ENCODE data around the gene RABAC1.
A peak's percentile ranks its signal among the peaks of the same experiment; 100 is the strongest.

RABAC1 gene

DNA sequence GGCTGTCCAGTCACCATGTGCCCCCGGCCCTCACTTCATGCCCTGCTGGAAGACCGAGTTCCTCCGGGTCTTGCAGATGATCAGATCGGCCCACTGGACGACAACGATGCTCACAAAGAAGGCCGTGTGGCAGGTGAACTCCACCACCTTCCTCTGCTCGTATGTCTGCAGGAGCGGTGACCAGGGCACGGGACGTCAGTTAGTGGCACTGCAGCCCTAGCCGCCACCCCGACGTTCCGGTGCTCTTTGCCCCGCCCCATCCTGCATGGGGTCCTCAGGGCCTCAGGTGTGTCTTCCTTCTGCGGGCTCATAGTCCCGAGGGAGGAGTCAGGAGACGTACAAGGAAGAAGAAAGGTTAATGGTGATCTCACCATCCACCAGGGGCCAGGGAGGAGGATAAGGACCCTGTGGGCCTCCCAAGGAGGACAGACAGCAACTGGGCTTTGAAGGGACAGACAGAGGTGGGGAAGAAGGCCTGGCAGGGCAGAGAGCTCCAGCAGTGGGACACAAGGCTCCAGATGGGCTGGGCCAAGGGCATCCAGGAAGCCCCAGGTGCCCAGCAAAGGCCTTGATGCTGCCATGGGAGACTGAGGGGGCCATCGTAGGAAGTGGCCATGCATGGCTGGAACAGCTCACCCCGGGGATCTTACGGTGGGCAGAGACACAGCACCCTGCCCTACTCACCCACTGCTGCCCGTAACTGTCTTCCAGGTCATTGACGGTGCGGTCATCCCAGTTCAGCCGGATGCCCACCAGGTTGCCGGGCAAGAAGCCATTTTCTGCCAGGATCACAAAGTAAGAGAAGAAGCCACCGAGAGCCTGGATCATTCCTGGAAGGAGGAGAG lies 9.9 kb upstream of the RABAC1 start:
- TF ChIP-seq ZNF274 (IDR thresholded peaks at IDR 0.05; ENCODE audit: low read depth, low read length) (no peak), SUZ12 (IDR thresholded peaks at IDR 0.05; ENCODE audit: extremely low read depth, insufficient read depth, insufficient read length) (no peak), YY1 (IDR thresholded peaks at IDR 0.05; ENCODE audit: insufficient read depth, insufficient read length) (no peak)
- Histone ChIP-seq H3K27me3 (ENCODE audit: insufficient read depth, insufficient read length) (no peaks in the 10 kb centered on the region), H3K4me1 (ENCODE audit: insufficient read depth, insufficient read length) (no peaks in the 10 kb centered on the region), H3K4me3 (ENCODE audit: insufficient read length, low read depth) (no peak overlapping the region), H3K36me3 (ENCODE audit: insufficient read depth, insufficient read length, low read length) (no peaks in the 10 kb centered on the region), H3K9me3 (ENCODE audit: insufficient read depth, low read length) (no peaks in the 10 kb centered on the region), H3K9ac (ENCODE audit: insufficient read length, low read depth) (no peak overlapping the region)
- no peak for DNase-seq (ENCODE audit: low read depth, low spot score)

DNA sequence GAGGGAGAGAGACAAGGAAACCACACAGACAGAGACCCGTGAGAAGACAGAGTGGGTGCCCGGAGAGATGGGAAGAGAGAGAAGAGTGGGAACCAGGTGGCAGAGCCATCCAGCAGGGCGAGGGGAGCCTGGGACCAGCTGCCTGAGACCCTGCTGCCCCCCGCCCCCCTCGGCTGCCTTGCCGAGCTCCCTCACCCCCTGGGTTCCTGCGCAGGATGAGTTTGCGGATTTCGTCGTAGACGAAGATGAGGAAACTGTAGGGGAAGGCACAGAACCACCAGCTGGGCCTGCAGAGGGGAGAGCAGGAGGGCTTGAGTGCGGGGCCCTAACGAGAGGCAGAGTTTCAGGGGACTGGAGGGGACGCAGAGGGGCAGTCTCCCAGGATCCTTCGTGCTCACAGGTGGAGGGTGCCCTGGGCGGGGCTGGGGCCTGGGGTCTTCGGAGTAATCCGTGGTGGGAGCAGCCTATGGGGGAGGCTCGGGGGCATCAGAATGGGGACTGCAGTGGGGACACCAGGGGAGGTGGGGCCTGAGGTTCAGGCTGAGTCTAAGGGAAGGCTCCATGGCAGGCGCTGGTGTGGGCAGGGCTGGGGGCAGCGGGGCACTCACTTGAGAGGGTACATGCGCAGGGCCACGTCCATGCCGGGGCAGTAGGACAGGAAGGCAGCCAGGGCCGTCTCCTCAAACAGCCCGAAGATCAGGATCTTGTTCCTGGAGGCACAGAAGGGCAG lies 8.1 kb upstream of the RABAC1 start:
- TF ChIP-seq ZNF274 (IDR thresholded peaks at IDR 0.05; ENCODE audit: low read depth, low read length) (no peak), SUZ12 (IDR thresholded peaks at IDR 0.05; ENCODE audit: extremely low read depth, insufficient read depth, insufficient read length) (no peak), YY1 (IDR thresholded peaks at IDR 0.05; ENCODE audit: insufficient read depth, insufficient read length) (no peak)
- no peaks in the 10 kb centered on the region for H3K36me3 ChIP-seq (ENCODE audit: insufficient read depth, insufficient read length, low read length)
- H3K27me3 ChIP-seq (ENCODE audit: insufficient read depth, insufficient read length), result no peaks in the 10 kb centered on the region
- no peak overlapping the region for H3K4me3 ChIP-seq (ENCODE audit: insufficient read length, low read depth)
- peaks cover 2% of the 10 kb centered on the region for H3K4me1 ChIP-seq (ENCODE audit: insufficient read depth, insufficient read length)
- H3K9me3 ChIP-seq (ENCODE audit: insufficient read depth, low read length), result no peaks in the 10 kb centered on the region
- no peak for DNase-seq (ENCODE audit: low read depth, low spot score)
- H3K9ac ChIP-seq (ENCODE audit: insufficient read length, low read depth), result no peak overlapping the region

DNA sequence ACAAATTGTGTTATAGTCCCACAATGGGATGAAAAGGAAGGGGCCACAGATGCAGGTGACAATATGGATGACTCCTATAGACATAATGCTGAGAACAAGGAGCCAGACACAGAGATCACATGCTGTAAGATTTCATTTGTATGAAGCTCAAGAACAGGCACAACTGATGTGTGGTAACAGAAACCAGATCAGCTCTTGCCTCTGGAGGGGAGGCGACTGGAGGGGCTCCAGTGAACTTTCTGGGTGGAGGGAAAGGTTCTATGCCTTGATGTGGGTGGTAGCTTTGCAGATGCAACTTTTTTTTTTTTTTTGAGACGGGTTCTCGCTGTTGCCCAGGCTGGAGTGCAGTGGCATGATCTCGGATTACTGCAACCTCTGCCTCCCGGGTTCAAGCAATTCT lies 6.0 kb upstream of the RABAC1 start:
- TF ChIP-seq ZNF274 (IDR thresholded peaks at IDR 0.05; ENCODE audit: low read depth, low read length), result no peak
- TF ChIP-seq SUZ12 (IDR thresholded peaks at IDR 0.05; ENCODE audit: extremely low read depth, insufficient read depth, insufficient read length), result no peak
- no peak for TF ChIP-seq YY1 (IDR thresholded peaks at IDR 0.05; ENCODE audit: insufficient read depth, insufficient read length)
- Histone ChIP-seq H3K4me1 (ENCODE audit: insufficient read depth, insufficient read length) (peaks cover 2% of the 10 kb centered on the region), H3K27me3 (ENCODE audit: insufficient read depth, insufficient read length) (no peaks in the 10 kb centered on the region), H3K9me3 (ENCODE audit: insufficient read depth, low read length) (no peaks in the 10 kb centered on the region), H3K9ac (ENCODE audit: insufficient read length, low read depth) (no peak overlapping the region), H3K4me3 (ENCODE audit: insufficient read length, low read depth) (no peak overlapping the region), H3K36me3 (ENCODE audit: insufficient read depth, insufficient read length, low read length) (no peaks in the 10 kb centered on the region)
- DNase-seq (ENCODE audit: low read depth, low spot score), result no peak

DNA sequence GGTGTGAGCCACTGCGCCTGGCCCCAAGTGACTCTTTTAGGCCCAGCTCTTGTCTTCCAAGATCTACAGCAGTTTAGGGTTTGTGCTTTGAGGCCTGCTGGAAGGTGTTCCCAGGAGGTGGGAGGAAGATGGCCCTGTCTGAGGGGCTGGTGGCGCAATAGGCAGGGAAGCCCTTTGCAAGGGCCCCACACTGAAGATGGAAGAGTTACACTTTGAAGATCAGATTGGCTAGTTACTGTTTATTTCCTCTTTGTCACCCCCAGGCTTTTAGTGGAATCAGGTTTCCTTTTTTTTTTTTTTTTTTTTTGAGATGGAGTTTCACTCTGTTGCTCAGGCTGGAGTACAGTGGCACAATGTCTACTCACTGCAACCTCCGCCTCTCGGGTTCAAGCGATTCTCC lies 1.9 kb upstream of the RABAC1 start:
- peaks cover 12% of the 10 kb centered on the region for H3K36me3 ChIP-seq (ENCODE audit: insufficient read depth, insufficient read length, low read length)
- H3K9me3 ChIP-seq (ENCODE audit: insufficient read depth, low read length), result no peaks in the 10 kb centered on the region
- no peak overlapping the region for H3K4me3 ChIP-seq (ENCODE audit: insufficient read length, low read depth)
- H3K9ac ChIP-seq (ENCODE audit: insufficient read length, low read depth), result no peak overlapping the region
- DNase-seq (ENCODE audit: low read depth, low spot score), result no peak
- H3K27me3 ChIP-seq (ENCODE audit: insufficient read depth, insufficient read length), result no peaks in the 10 kb centered on the region
- no peak for TF ChIP-seq ZNF274 (IDR thresholded peaks at IDR 0.05; ENCODE audit: low read depth, low read length)
- H3K4me1 ChIP-seq (ENCODE audit: insufficient read depth, insufficient read length), result peaks cover 7% of the 10 kb centered on the region

GRCh38 chr19:41958367-41959055 lies 610 bp downstream of the RABAC1 start:
- no peak for TF ChIP-seq YY1 (IDR thresholded peaks at IDR 0.05; ENCODE audit: insufficient read depth, insufficient read length)
- no peak for TF ChIP-seq SUZ12 (IDR thresholded peaks at IDR 0.05; ENCODE audit: extremely low read depth, insufficient read depth, insufficient read length)
- no peak for TF ChIP-seq ZNF274 (IDR thresholded peaks at IDR 0.05; ENCODE audit: low read depth, low read length)
- H3K4me3 ChIP-seq (ENCODE audit: insufficient read length, low read depth), result peak overlapping the region; percentile 83

GRCh38 chr19:41957838-41958366 lies 1.2 kb downstream of the RABAC1 start:
- Histone ChIP-seq H3K4me1 (ENCODE audit: insufficient read depth, insufficient read length) (peaks cover 5% of the 10 kb centered on the region), H3K9me3 (ENCODE audit: insufficient read depth, low read length) (no peaks in the 10 kb centered on the region), H3K36me3 (ENCODE audit: insufficient read depth, insufficient read length, low read length) (peaks cover 19% of the 10 kb centered on the region), H3K9ac (ENCODE audit: insufficient read length, low read depth) (peak overlapping the region; percentile 91), H3K4me3 (ENCODE audit: insufficient read length, low read depth) (peak overlapping the region; percentile 83), H3K27me3 (ENCODE audit: insufficient read depth, insufficient read length) (no peaks in the 10 kb centered on the region)
- TF ChIP-seq ZNF274 (IDR thresholded peaks at IDR 0.05; ENCODE audit: low read depth, low read length), result no peak
- TF ChIP-seq SUZ12 (IDR thresholded peaks at IDR 0.05; ENCODE audit: extremely low read depth, insufficient read depth, insufficient read length), result no peak
- DNase-seq (ENCODE audit: low read depth, low spot score), result peak; percentile 75

More at GRCh38 chr19:41958367-41959055, 610 bp downstream of the RABAC1 start:
- Histone ChIP-seq H3K9me3 (ENCODE audit: insufficient read depth, low read length) (no peaks in the 10 kb centered on the region), H3K27me3 (ENCODE audit: insufficient read depth, insufficient read length) (no peaks in the 10 kb centered on the region), H3K4me1 (ENCODE audit: insufficient read depth, insufficient read length) (peaks cover 7% of the 10 kb centered on the region), H3K9ac (ENCODE audit: insufficient read length, low read depth) (peak overlapping the region; percentile 91), H3K36me3 (ENCODE audit: insufficient read depth, insufficient read length, low read length) (peaks cover 19% of the 10 kb centered on the region)
- DNase-seq (ENCODE audit: low read depth, low spot score), result peak; percentile 43

Data from NT2/D1 (cell line).